ENCODE measurements around the gene VPS9D1. TPM values are rescaled to one million over a fixed set of nuclear protein-coding genes. Genes with fewer than 3 reads are reported as not detected.
"Not testable (repeated sequence)": the region's sequence is repeated elsewhere in the genome, so short reads cannot be mapped to it uniquely, and the experiment has no call there.

Gene VPS9D1
- total RNA-seq, 1 donor from 2014 or later = 21.0 TPM

GRCh38 chr16:89693931-89694783, 26.5 kb downstream of the VPS9D1 start:
- no peak for ATAC-seq

GRCh38 chr16:89693289-89693731, 27.4 kb downstream of the VPS9D1 start:
- ATAC-seq = no peak

- no peak for ATAC-seq
Observed at GRCh38 chr16:89691986-89692569, 28.6 kb downstream of the VPS9D1 start.

- no peak for ATAC-seq
Observed at GRCh38 chr16:89691231-89691985, 29.3 kb downstream of the VPS9D1 start.

GRCh38 chr16:89690392-89690901, 30.3 kb downstream of the VPS9D1 start:
- ATAC-seq = no peak

- not testable (repeated sequence) for ATAC-seq
Observed at GRCh38 chr16:89689621-89690020, 31.1 kb downstream of the VPS9D1 start.

GRCh38 chr16:89689142-89689541, 31.6 kb downstream of the VPS9D1 start:
- ATAC-seq = no peak

- no peak for ATAC-seq
Observed at GRCh38 chr16:89688395-89688794, 32.3 kb downstream of the VPS9D1 start.

GRCh38 chr16:89687092-89687940, 33.4 kb downstream of the VPS9D1 start:
- peak; percentile 60 for ATAC-seq

GRCh38 chr16:89686520-89687091, 34.1 kb downstream of the VPS9D1 start, which contains the start of gene CDK10:
TSS of gene CDK10 (plus strand) at chr16:89686689. CDS start at chr16:89686711, 22 bp downstream.
- ATAC-seq = peak; percentile 89

- peak; percentile 9 for ATAC-seq
Observed at GRCh38 chr16:89685916-89686315, 34.8 kb downstream of the VPS9D1 start.

GRCh38 chr16:89678258-89678657, 42.4 kb downstream of the VPS9D1 start:
- no peak for ATAC-seq

GRCh38 chr16:89672177-89672941, 48.3 kb downstream of the VPS9D1 start:
- no peak for ATAC-seq

GRCh38 chr16:89671565-89671964, 49.1 kb downstream of the VPS9D1 start:
- not testable (repeated sequence) for ATAC-seq

- peak; percentile 82 for ATAC-seq
Observed at GRCh38 chr16:89670496-89671431, 49.9 kb downstream of the VPS9D1 start.

GRCh38 chr16:89669755-89670154, 50.9 kb downstream of the VPS9D1 start:
- no peak for ATAC-seq

GRCh38 chr16:89668790-89669158, 51.9 kb downstream of the VPS9D1 start:
- ATAC-seq = no peak

- no peak for ATAC-seq
Observed at GRCh38 chr16:89667633-89668032, 53.1 kb downstream of the VPS9D1 start.

GRCh38 chr16:89667000-89667399, 53.7 kb downstream of the VPS9D1 start:
- ATAC-seq = not testable (repeated sequence)

GRCh38 chr16:89664238-89664637, 56.5 kb downstream of the VPS9D1 start:
- peak; percentile 15 for ATAC-seq

Measured in esophagus mucosa (tissue), 1 donor.